ENCODE measurements around the gene RGPD8. TPM values are rescaled to one million over a fixed set of nuclear protein-coding genes. Genes with fewer than 3 reads are reported as not detected.

The RGPD8 gene
- total and polyA plus RNA-seq, 2 of the 13 experiments (the other 11 are each of a cell fraction or from before 2014, with no cell fraction given) = 2.3 to 12.8 TPM

DNA sequence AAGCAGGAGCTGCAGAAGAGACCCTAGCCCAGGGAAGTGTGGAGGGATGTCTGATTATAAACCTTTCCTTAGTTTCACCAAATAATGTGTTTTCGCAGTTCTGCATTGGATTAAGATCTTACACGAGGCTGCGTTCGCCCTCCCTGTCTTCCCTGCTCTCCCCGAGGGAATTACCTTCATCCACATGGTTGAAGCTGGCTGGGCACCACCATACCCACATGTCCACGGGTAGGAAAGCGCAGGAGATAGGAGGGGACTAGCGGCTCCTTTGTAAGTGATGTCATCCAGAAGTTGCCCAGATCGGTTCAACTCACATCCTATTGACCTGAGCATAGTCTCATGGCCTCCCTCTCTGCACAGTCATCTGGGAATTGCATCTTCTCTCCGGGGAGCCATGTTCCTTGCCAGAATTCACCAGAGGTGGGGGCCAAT, 49.6 kb upstream of the RGPD8 start (continued):
- TF ChIP-seq, protein P1, sequence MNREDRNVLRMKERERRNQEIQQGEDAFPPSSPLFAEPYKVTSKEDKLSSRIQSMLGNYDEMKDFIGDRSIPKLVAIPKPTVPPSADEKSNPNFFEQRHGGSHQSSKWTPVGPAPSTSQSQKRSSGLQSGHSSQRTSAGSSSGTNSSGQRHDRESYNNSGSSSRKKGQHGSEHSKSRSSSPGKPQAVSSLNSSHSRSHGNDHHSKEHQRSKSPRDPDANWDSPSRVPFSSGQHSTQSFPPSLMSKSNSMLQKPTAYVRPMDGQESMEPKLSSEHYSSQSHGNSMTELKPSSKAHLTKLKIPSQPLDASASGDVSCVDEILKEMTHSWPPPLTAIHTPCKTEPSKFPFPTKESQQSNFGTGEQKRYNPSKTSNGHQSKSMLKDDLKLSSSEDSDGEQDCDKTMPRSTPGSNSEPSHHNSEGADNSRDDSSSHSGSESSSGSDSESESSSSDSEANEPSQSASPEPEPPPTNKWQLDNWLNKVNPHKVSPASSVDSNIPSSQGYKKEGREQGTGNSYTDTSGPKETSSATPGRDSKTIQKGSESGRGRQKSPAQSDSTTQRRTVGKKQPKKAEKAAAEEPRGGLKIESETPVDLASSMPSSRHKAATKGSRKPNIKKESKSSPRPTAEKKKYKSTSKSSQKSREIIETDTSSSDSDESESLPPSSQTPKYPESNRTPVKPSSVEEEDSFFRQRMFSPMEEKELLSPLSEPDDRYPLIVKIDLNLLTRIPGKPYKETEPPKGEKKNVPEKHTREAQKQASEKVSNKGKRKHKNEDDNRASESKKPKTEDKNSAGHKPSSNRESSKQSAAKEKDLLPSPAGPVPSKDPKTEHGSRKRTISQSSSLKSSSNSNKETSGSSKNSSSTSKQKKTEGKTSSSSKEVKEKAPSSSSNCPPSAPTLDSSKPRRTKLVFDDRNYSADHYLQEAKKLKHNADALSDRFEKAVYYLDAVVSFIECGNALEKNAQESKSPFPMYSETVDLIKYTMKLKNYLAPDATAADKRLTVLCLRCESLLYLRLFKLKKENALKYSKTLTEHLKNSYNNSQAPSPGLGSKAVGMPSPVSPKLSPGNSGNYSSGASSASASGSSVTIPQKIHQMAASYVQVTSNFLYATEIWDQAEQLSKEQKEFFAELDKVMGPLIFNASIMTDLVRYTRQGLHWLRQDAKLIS (CRISPR knock-in tag; IDR thresholded peaks at IDR 0.05) = no peak
- TF ChIP-seq ZNF709 (CRISPR knock-in tag; IDR thresholded peaks at IDR 0.05) (0 out of 2 replicates have a peak, but pooled peaks have one; percentile 8), MED13 (CRISPR knock-in tag; IDR thresholded peaks at IDR 0.05) (no peak), PAX8 (CRISPR knock-in tag; IDR thresholded peaks at IDR 0.05; ENCODE audit: borderline replicate concordance) (no peak), PHF20 (CRISPR knock-in tag; IDR thresholded peaks at IDR 0.05) (no peak; the same call in 1 of the 2 replicates), ZSCAN22 (CRISPR knock-in tag; IDR thresholded peaks at IDR 0.05) (no peak), ZNF616 (CRISPR knock-in tag; IDR thresholded peaks at IDR 0.05; ENCODE audit: low read depth) (no peak), GTF2F1 (IDR thresholded peaks at IDR 0.05; ENCODE audit: low read length) (no peak), ZNF180 (CRISPR knock-in tag; IDR thresholded peaks at IDR 0.05; ENCODE audit: borderline replicate concordance, low read depth) (no peak), TAF15 (IDR thresholded peaks at IDR 0.05; ENCODE audit: low read depth, low read length, poor library complexity, severe bottlenecking) (no peak), MEIS2 (CRISPR knock-in tag; IDR thresholded peaks at IDR 0.05) (no peak), SKI (IDR thresholded peaks at IDR 0.05; ENCODE audit: partially characterized antibody) (no peak), LCORL (IDR thresholded peaks at IDR 0.05) (no peak), LCORL (CRISPR knock-in tag; IDR thresholded peaks at IDR 0.05) (no peak), TAF1 (CRISPR knock-in tag; IDR thresholded peaks at IDR 0.05) (0 out of 2 replicates have a peak, but pooled peaks have one; percentile 28), ERF (CRISPR knock-in tag; IDR thresholded peaks at IDR 0.05) (no peak), CENPT (CRISPR knock-in tag; IDR thresholded peaks at IDR 0.05; ENCODE audit: low read depth) (0 out of 2 replicates have a peak, but pooled peaks have one; percentile 55)
- TF ChIP-seq, protein P2, sequence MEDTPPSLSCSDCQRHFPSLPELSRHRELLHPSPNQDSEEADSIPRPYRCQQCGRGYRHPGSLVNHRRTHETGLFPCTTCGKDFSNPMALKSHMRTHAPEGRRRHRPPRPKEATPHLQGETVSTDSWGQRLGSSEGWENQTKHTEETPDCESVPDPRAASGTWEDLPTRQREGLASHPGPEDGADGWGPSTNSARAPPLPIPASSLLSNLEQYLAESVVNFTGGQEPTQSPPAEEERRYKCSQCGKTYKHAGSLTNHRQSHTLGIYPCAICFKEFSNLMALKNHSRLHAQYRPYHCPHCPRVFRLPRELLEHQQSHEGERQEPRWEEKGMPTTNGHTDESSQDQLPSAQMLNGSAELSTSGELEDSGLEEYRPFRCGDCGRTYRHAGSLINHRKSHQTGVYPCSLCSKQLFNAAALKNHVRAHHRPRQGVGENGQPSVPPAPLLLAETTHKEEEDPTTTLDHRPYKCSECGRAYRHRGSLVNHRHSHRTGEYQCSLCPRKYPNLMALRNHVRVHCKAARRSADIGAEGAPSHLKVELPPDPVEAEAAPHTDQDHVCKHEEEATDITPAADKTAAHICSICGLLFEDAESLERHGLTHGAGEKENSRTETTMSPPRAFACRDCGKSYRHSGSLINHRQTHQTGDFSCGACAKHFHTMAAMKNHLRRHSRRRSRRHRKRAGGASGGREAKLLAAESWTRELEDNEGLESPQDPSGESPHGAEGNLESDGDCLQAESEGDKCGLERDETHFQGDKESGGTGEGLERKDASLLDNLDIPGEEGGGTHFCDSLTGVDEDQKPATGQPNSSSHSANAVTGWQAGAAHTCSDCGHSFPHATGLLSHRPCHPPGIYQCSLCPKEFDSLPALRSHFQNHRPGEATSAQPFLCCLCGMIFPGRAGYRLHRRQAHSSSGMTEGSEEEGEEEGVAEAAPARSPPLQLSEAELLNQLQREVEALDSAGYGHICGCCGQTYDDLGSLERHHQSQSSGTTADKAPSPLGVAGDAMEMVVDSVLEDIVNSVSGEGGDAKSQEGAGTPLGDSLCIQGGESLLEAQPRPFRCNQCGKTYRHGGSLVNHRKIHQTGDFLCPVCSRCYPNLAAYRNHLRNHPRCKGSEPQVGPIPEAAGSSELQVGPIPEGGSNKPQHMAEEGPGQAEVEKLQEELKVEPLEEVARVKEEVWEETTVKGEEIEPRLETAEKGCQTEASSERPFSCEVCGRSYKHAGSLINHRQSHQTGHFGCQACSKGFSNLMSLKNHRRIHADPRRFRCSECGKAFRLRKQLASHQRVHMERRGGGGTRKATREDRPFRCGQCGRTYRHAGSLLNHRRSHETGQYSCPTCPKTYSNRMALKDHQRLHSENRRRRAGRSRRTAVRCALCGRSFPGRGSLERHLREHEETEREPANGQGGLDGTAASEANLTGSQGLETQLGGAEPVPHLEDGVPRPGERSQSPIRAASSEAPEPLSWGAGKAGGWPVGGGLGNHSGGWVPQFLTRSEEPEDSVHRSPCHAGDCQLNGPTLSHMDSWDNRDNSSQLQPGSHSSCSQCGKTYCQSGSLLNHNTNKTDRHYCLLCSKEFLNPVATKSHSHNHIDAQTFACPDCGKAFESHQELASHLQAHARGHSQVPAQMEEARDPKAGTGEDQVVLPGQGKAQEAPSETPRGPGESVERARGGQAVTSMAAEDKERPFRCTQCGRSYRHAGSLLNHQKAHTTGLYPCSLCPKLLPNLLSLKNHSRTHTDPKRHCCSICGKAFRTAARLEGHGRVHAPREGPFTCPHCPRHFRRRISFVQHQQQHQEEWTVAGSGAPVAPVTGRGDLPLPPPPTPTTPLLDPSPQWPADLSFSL (CRISPR knock-in tag; IDR thresholded peaks at IDR 0.05) = no peak

All from HepG2 (cell line).